BLaER1 (cell line): ENCODE results near the gene EDNRA.

Experiments used
- H3K27ac ChIP-seq: shearing (Covaris generic); formaldehyde crosslinking; 2 replicates; pipeline ENCODE4 v1.8.1; 2022
- H3K27me3 ChIP-seq: shearing (Covaris generic); formaldehyde crosslinking; 2 replicates; pipeline ENCODE4 v1.8.1; 2022
- H3K36me3 ChIP-seq: shearing (Covaris generic); formaldehyde crosslinking; 2 replicates; pipeline ENCODE4 v1.8.1; 2022
- H3K4me1 ChIP-seq: shearing (Covaris generic); formaldehyde crosslinking; 2 replicates; pipeline ENCODE4 v1.8.1; 2022
- H3K4me2 ChIP-seq: shearing (Covaris generic); formaldehyde crosslinking; 2 replicates; pipeline ENCODE4 v1.8.1; 2022
- H3K4me3 ChIP-seq: shearing (Covaris generic); formaldehyde crosslinking; 2 replicates; pipeline ENCODE4 v1.8.1; 2022
- H3K9ac ChIP-seq: shearing (Covaris generic); formaldehyde crosslinking; 2 replicates; pipeline ENCODE4 v1.8.1; 2022
- H3K9me3 ChIP-seq: shearing (Covaris generic); formaldehyde crosslinking; 2 replicates; pipeline ENCODE4 v1.8.1; 2022
- H4K20me1 ChIP-seq: shearing (Covaris generic); formaldehyde crosslinking; 2 replicates; pipeline ENCODE4 v1.8.1; 2022
- Cebpa-rat ChIP-seq: shearing (Covaris generic); IDR thresholded peaks from 2 replicates; pipeline ENCODE4 v1.8.1; 2022

Gene EDNRA

GRCh38 chr4:147516133-147516532 lies 35.2 kb downstream of the EDNRA start:
- Histone ChIP-seq H3K27me3 (no peaks in the 10 kb centered on the region), H3K4me1 (no peaks in the 10 kb centered on the region), H4K20me1 (no peaks in the 10 kb centered on the region), H3K4me3 (no peak overlapping the region), H3K9me3 (no peaks in the 10 kb centered on the region), H3K36me3 (no peaks in the 10 kb centered on the region), H3K9ac (no peak overlapping the region), H3K27ac (no peak overlapping the region), H3K4me2 (no peak overlapping the region)
- TF ChIP-seq Cebpa-rat = no peak

GRCh38 chr4:147518086-147518485 lies 37.2 kb downstream of the EDNRA start:
- no peaks in the 10 kb centered on the region for H3K9me3 ChIP-seq
- H3K9ac ChIP-seq = no peak overlapping the region
- no peak overlapping the region for H3K4me2 ChIP-seq
- TF ChIP-seq Cebpa-rat = no peak
- no peaks in the 10 kb centered on the region for H3K36me3 ChIP-seq
- H3K4me1 ChIP-seq = no peaks in the 10 kb centered on the region
- H3K27ac ChIP-seq = no peak overlapping the region
- no peak overlapping the region for H3K4me3 ChIP-seq
- no peaks in the 10 kb centered on the region for H4K20me1 ChIP-seq
- no peaks in the 10 kb centered on the region for H3K27me3 ChIP-seq

GRCh38 chr4:147518846-147519767 lies 38.2 kb downstream of the EDNRA start:
- H3K4me2 ChIP-seq = no peak overlapping the region
- H3K9ac ChIP-seq = no peak overlapping the region
- H3K9me3 ChIP-seq = no peaks in the 10 kb centered on the region
- no peaks in the 10 kb centered on the region for H3K27me3 ChIP-seq
- H3K4me3 ChIP-seq = no peak overlapping the region
- no peak for TF ChIP-seq Cebpa-rat
- H4K20me1 ChIP-seq = no peaks in the 10 kb centered on the region
- no peak overlapping the region for H3K27ac ChIP-seq
- H3K36me3 ChIP-seq = no peaks in the 10 kb centered on the region
- H3K4me1 ChIP-seq = no peaks in the 10 kb centered on the region

GRCh38 chr4:147524601-147525000 lies 43.7 kb downstream of the EDNRA start:
- Histone ChIP-seq H3K4me3 (no peak overlapping the region), H4K20me1 (no peaks in the 10 kb centered on the region), H3K9me3 (no peaks in the 10 kb centered on the region), H3K4me2 (no peak overlapping the region), H3K9ac (no peak overlapping the region), H3K27me3 (no peaks in the 10 kb centered on the region), H3K4me1 (peaks cover 18% of the 10 kb centered on the region), H3K27ac (no peak overlapping the region), H3K36me3 (no peaks in the 10 kb centered on the region)
- TF ChIP-seq Cebpa-rat = no peak

GRCh38 chr4:147525494-147526271 lies 44.8 kb downstream of the EDNRA start:
- no peak for TF ChIP-seq Cebpa-rat
- Histone ChIP-seq H4K20me1 (no peaks in the 10 kb centered on the region), H3K27me3 (no peaks in the 10 kb centered on the region), H3K4me3 (no peak overlapping the region), H3K36me3 (no peaks in the 10 kb centered on the region), H3K27ac (no peak overlapping the region), H3K4me2 (no peak overlapping the region), H3K4me1 (peaks cover 18% of the 10 kb centered on the region), H3K9ac (no peak overlapping the region), H3K9me3 (no peaks in the 10 kb centered on the region)

- H4K20me1 ChIP-seq = no peaks in the 10 kb centered on the region
- no peak for TF ChIP-seq Cebpa-rat
- no peak overlapping the region for H3K4me2 ChIP-seq
- no peak overlapping the region for H3K4me3 ChIP-seq
- H3K9ac ChIP-seq = no peak overlapping the region
- no peaks in the 10 kb centered on the region for H3K36me3 ChIP-seq
- H3K4me1 ChIP-seq = peaks cover 18% of the 10 kb centered on the region
- H3K27me3 ChIP-seq = no peaks in the 10 kb centered on the region
- no peaks in the 10 kb centered on the region for H3K9me3 ChIP-seq
- H3K27ac ChIP-seq = no peak overlapping the region
Observed at GRCh38 chr4:147526272-147526654, 45.4 kb downstream of the EDNRA start.

- no peaks in the 10 kb centered on the region for H3K27me3 ChIP-seq
- H4K20me1 ChIP-seq = no peaks in the 10 kb centered on the region
- no peaks in the 10 kb centered on the region for H3K9me3 ChIP-seq
- TF ChIP-seq Cebpa-rat = no peak
- H3K9ac ChIP-seq = no peak overlapping the region
- H3K36me3 ChIP-seq = no peaks in the 10 kb centered on the region
- peaks cover 18% of the 10 kb centered on the region for H3K4me1 ChIP-seq
- no peak overlapping the region for H3K27ac ChIP-seq
- H3K4me2 ChIP-seq = no peak overlapping the region
- no peak overlapping the region for H3K4me3 ChIP-seq
Observed at GRCh38 chr4:147528054-147528453, 47.2 kb downstream of the EDNRA start.

- no peaks in the 10 kb centered on the region for H3K9me3 ChIP-seq
- no peaks in the 10 kb centered on the region for H4K20me1 ChIP-seq
- H3K9ac ChIP-seq = no peak overlapping the region
- H3K36me3 ChIP-seq = no peaks in the 10 kb centered on the region
- H3K27ac ChIP-seq = no peak overlapping the region
- H3K27me3 ChIP-seq = no peaks in the 10 kb centered on the region
- TF ChIP-seq Cebpa-rat = no peak
- no peak overlapping the region for H3K4me3 ChIP-seq
- H3K4me1 ChIP-seq = peaks cover 18% of the 10 kb centered on the region
- no peak overlapping the region for H3K4me2 ChIP-seq
Observed at GRCh38 chr4:147530134-147530533, 49.2 kb downstream of the EDNRA start.

GRCh38 chr4:147530723-147531122 lies 49.8 kb downstream of the EDNRA start:
- no peak overlapping the region for H3K9ac ChIP-seq
- H3K36me3 ChIP-seq = no peaks in the 10 kb centered on the region
- H3K9me3 ChIP-seq = no peaks in the 10 kb centered on the region
- no peak overlapping the region for H3K4me3 ChIP-seq
- TF ChIP-seq Cebpa-rat = no peak
- no peak overlapping the region for H3K27ac ChIP-seq
- H3K27me3 ChIP-seq = no peaks in the 10 kb centered on the region
- no peaks in the 10 kb centered on the region for H4K20me1 ChIP-seq
- H3K4me1 ChIP-seq = peaks cover 18% of the 10 kb centered on the region
- H3K4me2 ChIP-seq = no peak overlapping the region

- Histone ChIP-seq H3K9me3 (no peaks in the 10 kb centered on the region), H3K4me1 (peaks cover 10% of the 10 kb centered on the region), H3K36me3 (no peaks in the 10 kb centered on the region), H4K20me1 (no peaks in the 10 kb centered on the region), H3K4me3 (no peak overlapping the region), H3K9ac (no peak overlapping the region), H3K4me2 (no peak overlapping the region), H3K27ac (no peak overlapping the region), H3K27me3 (no peaks in the 10 kb centered on the region)
- no peak for TF ChIP-seq Cebpa-rat
Observed at GRCh38 chr4:147532896-147533295, 52.0 kb downstream of the EDNRA start.
